Upper lobe of left lung (tissue), 4 donors: ENCODE measurements around the gene DPF1.

Experiments used
- EP300 ChIP-seq, 4 donors: sonication (generic); formaldehyde crosslinking; IDR thresholded peaks; one replicate each; pipeline ENCODE4 v1.5.1; 2017; ENCODE audit warnings: antibody characterized with exemption in 4 of 4, control low read depth in 2 of 4
- POLR2A ChIP-seq, 4 donors: fragments of 450-650 bp; IDR thresholded peaks; one replicate each; pipeline ENCODE4 v1.5.1; 2016 to 2017; ENCODE audit warnings: antibody characterized with exemption in 4 of 4, mild to moderate bottlenecking in 2 of 4
- POLR2AphosphoS5 ChIP-seq, 2 donors: sonication (generic); formaldehyde crosslinking; IDR thresholded peaks; one replicate each; pipeline ENCODE4 v1.5.1; 2017; ENCODE audit warnings: antibody characterized with exemption in 2 of 2
- TF ChIP-seq, protein P1 (sequence below), 6 experiments: fragments of 450-650 bp in 4 of 6; fragments of 200-600 bp in 2 of 6; sonication (generic) in 2 of 6; IDR thresholded peaks; one replicate each; pipeline ENCODE4 v1.5.1; 2016 to 2019; ENCODE audit warnings: antibody characterized with exemption in 6 of 6

DNA sequence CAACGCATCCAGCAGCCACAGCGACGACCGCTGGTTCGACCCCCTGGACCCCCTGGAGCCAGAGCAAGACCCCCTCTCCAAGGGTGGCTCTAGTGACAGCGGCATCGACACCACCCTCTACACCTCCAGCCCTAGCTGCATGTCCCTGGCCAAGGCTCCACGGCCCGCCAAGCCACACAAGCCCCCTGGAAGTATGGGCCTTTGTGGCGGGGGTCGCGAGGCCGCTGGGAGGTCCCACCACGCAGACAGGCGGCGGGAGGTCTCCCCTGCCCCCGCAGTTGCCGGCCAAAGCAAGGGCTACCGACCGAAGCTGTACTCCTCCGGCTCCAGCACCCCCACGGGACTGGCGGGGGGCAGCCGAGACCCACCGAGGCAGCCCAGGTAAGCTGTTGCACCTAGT, 59.5 kb downstream of the DPF1 start:
- TF ChIP-seq, protein P1, sequence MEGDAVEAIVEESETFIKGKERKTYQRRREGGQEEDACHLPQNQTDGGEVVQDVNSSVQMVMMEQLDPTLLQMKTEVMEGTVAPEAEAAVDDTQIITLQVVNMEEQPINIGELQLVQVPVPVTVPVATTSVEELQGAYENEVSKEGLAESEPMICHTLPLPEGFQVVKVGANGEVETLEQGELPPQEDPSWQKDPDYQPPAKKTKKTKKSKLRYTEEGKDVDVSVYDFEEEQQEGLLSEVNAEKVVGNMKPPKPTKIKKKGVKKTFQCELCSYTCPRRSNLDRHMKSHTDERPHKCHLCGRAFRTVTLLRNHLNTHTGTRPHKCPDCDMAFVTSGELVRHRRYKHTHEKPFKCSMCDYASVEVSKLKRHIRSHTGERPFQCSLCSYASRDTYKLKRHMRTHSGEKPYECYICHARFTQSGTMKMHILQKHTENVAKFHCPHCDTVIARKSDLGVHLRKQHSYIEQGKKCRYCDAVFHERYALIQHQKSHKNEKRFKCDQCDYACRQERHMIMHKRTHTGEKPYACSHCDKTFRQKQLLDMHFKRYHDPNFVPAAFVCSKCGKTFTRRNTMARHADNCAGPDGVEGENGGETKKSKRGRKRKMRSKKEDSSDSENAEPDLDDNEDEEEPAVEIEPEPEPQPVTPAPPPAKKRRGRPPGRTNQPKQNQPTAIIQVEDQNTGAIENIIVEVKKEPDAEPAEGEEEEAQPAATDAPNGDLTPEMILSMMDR (IDR thresholded peaks at IDR 0.05) = no peak
- TF ChIP-seq POLR2AphosphoS5 (IDR thresholded peaks at IDR 0.05) = no peak
- TF ChIP-seq POLR2A (IDR thresholded peaks at IDR 0.05) = no peak
- TF ChIP-seq EP300 (IDR thresholded peaks at IDR 0.05) = no peak
